GM08714 (cell line): ENCODE results near the gene IFI27L1.

Experiments used
- H3K4me3 ChIP-seq: fragments of 200-500 bp; sonication (Bioruptor generic); 2 replicates; pipeline ENCODE4 v1.5.1; 2014; ENCODE audit warnings: mild to moderate bottlenecking, low read length, inconsistent platforms
- ZNF274 ChIP-seq: IDR thresholded peaks from 2 replicates; pipeline ENCODE4 v1.6.1; 2012; ENCODE audit warnings: mild to moderate bottlenecking, low read depth, low read length

Gene IFI27L1

DNA sequence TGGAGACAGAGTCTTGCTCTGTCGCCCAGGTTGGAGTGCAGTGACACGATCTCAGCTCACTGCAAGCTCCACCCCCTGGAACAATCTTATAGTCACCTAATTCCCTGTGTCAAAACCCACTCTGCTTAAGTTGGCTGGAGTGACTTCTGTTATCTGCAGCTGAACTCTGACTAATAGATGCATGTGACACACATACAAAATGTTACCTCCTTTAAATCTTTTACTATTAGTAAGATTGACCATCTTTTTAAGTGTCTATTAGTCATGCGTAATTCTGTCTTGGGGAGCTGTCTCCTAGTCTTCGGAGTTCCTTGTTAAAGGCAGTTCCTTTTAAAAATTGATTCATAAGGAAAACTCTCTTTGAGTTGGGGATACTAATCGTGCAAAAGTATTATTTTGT, 7.4 kb downstream of the IFI27L1 start:
- H3K4me3 ChIP-seq = no peak overlapping the region
- TF ChIP-seq ZNF274 = no peak

- no peak overlapping the region for H3K4me3 ChIP-seq
- TF ChIP-seq ZNF274 = no peak
Measured at GRCh38 chr14:94089479-94089878, 8.4 kb downstream of the IFI27L1 start.

DNA sequence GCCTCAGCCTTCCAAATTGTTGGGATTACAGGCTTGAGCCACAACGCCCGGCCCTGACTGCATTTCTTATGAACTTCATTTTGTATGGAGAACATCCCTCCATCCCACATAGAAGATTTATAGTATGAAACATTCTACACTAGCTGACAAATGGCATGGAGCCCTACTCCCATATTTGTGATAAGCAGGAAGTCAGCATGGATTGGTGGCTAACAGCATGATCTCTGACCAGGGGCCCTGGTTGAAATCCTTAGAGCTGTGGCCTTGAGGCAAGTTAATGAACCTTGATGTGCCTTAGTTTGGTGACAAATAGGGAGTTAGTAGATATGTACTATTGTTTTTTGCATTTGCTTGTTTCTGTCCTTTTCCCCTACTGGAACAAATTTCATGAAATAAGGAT, 12.3 kb downstream of the IFI27L1 start:
- TF ChIP-seq ZNF274 = no peak
- H3K4me3 ChIP-seq = no peak overlapping the region

DNA sequence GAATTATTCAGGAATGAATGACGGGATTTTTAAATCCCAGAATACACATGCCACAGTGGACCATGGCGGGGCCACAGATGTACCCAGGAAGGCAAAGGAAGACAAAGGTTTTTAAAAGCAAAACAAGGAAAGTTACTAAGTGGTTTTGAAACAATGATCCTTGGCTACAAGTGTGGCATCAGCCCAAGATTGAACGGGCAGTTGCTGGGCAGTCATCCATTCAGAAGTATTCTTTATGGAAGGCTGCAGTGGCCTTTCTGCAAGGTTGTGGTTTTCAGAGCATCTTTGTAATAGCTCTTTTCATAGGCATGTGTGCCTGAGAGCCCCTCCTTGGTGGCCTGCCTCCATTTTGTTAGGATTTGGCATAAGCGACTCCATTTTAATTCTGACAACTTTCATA, 16.0 kb downstream of the IFI27L1 start:
- TF ChIP-seq ZNF274 = no peak
- H3K4me3 ChIP-seq = no peak overlapping the region

DNA sequence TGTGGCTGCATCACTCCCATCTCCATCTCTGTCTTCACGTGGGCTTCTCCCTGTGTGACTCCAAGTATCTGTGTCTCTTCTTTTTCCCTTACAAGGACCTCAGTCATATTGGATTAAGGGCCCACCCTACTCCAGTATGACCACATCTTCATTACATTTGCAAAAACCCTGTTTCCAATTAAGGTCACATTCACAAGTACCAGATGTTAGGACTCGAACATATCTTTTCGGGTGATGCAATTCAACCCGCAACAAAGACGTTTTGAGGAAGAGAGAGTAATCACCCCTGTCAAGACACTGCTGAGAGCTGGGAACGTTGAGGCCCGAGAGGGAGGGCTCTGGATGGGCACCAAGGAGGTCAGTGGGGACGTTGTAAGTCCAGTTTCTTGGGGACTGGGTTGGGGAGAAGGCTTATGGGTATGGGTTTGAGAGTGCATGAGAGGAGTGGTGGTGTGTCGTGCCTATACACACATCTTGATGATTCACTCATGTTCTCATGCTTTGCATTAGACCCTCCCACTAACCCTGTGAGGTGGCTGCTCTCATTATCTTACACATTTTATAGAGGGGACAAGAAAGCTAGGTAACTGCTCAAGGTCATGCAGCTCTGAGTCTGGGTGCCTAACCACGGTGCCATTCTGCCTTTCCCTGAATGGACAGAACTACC, 17.3 kb downstream of the IFI27L1 start:
- no peak overlapping the region for H3K4me3 ChIP-seq
- no peak for TF ChIP-seq ZNF274

DNA sequence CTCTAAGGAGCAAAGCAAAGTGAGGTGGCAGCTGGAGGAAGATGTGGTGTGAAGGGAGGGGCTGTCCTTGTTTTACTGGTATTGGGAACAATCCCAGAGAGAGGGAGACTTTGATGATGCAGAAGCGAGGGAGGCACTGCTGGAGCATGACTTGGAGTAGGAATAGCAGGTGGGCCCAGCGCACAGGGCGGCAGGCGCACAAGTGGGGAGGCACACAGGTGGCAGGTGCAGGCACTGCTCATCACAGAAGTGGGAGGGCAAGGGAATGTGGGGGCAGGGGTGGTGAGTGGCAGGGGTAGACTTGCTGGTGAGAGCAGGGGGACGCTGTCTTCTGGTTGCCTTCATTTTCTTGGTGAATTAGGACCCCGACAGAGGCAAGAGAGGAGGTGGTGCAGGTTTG, 17.9 kb downstream of the IFI27L1 start:
- TF ChIP-seq ZNF274 = no peak

GRCh38 chr14:94100847-94101246, 19.7 kb downstream of the IFI27L1 start:
- TF ChIP-seq ZNF274 = no peak
- no peak overlapping the region for H3K4me3 ChIP-seq

More for the DNA sequence above, 17.9 kb downstream of the IFI27L1 start:
- H3K4me3 ChIP-seq = no peak overlapping the region

DNA sequence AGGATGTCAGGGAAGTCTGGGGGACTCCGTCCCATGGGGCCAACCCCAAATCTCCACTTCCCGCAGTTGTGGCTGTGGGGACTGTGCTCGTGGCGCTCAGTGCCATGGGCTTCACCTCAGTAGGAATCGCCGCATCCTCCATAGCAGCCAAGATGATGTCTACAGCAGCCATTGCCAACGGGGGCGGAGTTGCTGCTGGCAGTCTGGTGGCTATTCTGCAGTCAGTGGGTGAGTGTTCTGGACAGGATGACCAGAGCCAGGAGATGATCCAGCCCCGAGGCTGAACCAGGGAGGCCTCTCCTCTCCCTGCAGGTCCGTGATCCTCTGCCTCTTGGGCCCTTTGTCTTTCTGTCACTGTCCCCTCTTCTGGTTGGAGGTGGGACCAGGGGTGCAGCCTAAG, 20.6 kb downstream of the IFI27L1 start:
- no peak overlapping the region for H3K4me3 ChIP-seq
- no peak for TF ChIP-seq ZNF274

DNA sequence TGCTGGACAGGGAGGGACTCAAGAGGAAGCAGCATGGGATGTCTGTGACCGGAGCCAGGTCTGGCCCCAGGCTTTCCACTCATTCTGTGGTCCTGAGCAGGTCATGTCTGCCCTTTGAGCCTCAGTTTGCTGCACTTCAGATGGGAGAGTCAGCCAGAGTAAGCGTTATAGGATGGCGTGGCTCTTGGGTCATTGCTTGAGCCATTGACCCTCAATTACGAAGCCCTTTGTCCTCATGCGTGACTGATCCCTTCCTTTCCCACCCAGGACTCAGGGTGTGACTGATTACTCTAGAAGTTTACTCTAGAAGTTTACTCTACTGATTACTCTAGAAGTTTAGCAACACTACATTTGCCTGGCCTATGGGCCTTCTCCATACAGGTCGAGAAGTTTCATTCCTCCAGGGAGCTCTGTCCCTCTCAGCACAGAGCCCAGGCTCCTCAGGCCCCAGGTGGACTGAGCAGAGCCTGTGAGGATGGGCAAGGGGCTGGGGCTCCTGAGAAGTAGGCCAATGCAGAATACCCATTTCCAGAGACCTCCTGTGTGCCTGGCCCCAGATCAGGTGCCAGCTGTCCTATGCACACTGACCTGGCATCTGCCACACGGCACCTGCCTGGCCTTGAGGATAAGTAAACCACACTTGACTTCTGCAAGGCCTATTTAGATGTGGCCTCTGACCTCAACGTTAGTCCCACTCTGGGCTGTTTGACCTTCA, 21.8 kb downstream of the IFI27L1 start:
- TF ChIP-seq ZNF274 = no peak
- no peak overlapping the region for H3K4me3 ChIP-seq

- no peak overlapping the region for H3K4me3 ChIP-seq
- TF ChIP-seq ZNF274 = no peak
Measured at GRCh38 chr14:94103554-94104150, 22.5 kb downstream of the IFI27L1 start.

GRCh38 chr14:94104731-94105130, 23.6 kb downstream of the IFI27L1 start:
- no peak for TF ChIP-seq ZNF274
- H3K4me3 ChIP-seq = no peak overlapping the region

GRCh38 chr14:94109915-94110250, 28.8 kb downstream of the IFI27L1 start:
- no peak overlapping the region for H3K4me3 ChIP-seq
- no peak for TF ChIP-seq ZNF274

DNA sequence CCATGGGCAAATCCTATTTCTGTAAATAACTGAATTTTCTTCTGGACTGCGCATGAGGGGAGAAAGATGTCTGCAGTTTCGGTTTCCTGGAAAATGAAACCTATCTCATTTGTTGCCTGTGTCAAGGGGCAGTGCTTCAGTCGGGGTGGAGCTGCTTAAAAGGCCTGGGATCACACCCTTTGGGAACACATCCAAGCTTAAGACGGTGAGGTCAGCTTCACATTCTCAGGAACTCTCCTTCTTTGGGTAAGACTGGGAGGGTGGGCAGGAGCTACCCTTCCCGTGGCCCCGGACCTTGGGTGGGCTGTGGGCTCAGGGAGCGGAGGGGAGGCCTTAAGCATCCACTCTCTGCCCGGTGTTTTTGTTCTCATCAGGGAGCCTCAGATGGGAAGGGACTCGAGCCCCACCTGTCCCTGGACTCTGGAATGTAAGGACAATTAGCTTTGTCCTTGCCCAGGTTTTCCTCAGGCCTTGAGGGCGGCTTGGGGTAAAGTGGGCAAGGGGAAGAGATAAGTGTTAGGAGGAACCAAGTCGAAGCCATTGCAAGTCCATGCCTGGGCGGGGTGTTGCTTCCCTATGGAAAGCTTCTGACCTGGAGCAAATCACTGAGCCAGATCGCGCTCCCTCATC, 29.6 kb downstream of the IFI27L1 start, which contains the start of gene IFI27:
TSS of gene IFI27 (plus strand) at position 185 of the 630 bp plus-strand sequence.
- TF ChIP-seq ZNF274 = no peak
- H3K4me3 ChIP-seq = no peak within 1 kb of the TSS

GRCh38 chr14:94111276-94112095, 30.4 kb downstream of the IFI27L1 start:
- no peak overlapping the region for H3K4me3 ChIP-seq
- TF ChIP-seq ZNF274 = no peak
